Measurements from ENCODE around the gene TXNL4A. TPM values are rescaled to one million over a fixed set of nuclear protein-coding genes. Genes with fewer than 3 reads are reported as not detected.

TXNL4A gene
- total RNA-seq, 1 donor from 2014 or later, result 82.1 TPM

GRCh38 chr18:79949697-79950487 is 38.5 kb downstream of the TXNL4A start:
- DNase-seq (ENCODE audit: low spot score), result peak; percentile 5

- peak; percentile 36 for DNase-seq (ENCODE audit: low spot score)
Observed at GRCh38 chr18:79948719-79949411, 39.5 kb downstream of the TXNL4A start.

GRCh38 chr18:79947881-79948610 is 40.3 kb downstream of the TXNL4A start:
- DNase-seq (ENCODE audit: low spot score), result peak; percentile 29

GRCh38 chr18:79947054-79947755 is 41.2 kb downstream of the TXNL4A start:
- DNase-seq (ENCODE audit: low spot score), result peak; percentile 32

- no peak for DNase-seq (ENCODE audit: low spot score)
Observed at GRCh38 chr18:79945118-79946042, 43.0 kb downstream of the TXNL4A start.

- DNase-seq (ENCODE audit: low spot score), result peak; percentile 13
Observed at GRCh38 chr18:79944746-79945117, 43.6 kb downstream of the TXNL4A start.

GRCh38 chr18:79944126-79944731 is 44.1 kb downstream of the TXNL4A start:
- DNase-seq (ENCODE audit: low spot score), result peak; percentile 37

- DNase-seq (ENCODE audit: low spot score), result peak; percentile 40
Observed at GRCh38 chr18:79943608-79944125, 44.7 kb downstream of the TXNL4A start.

GRCh38 chr18:79942786-79943607 is 45.4 kb downstream of the TXNL4A start:
- DNase-seq (ENCODE audit: low spot score), result peak; percentile 40

- DNase-seq (ENCODE audit: low spot score), result peak; percentile 24
Observed at GRCh38 chr18:79942211-79942610, 46.2 kb downstream of the TXNL4A start.

GRCh38 chr18:79941473-79942119 is 46.8 kb downstream of the TXNL4A start:
- DNase-seq (ENCODE audit: low spot score), result peak; percentile 37

GRCh38 chr18:79940814-79941472 is 47.4 kb downstream of the TXNL4A start:
- DNase-seq (ENCODE audit: low spot score), result peak; percentile 34

GRCh38 chr18:79940126-79940813 is 48.1 kb downstream of the TXNL4A start:
- peak; percentile 37 for DNase-seq (ENCODE audit: low spot score)

- no peak for DNase-seq (ENCODE audit: low spot score)
Observed at GRCh38 chr18:79939096-79939495, 49.3 kb downstream of the TXNL4A start.

GRCh38 chr18:79938196-79938595 is 50.2 kb downstream of the TXNL4A start:
- DNase-seq (ENCODE audit: low spot score), result peak; percentile 26

- DNase-seq (ENCODE audit: low spot score), result peak; percentile 31
Observed at GRCh38 chr18:79937103-79937860, 51.1 kb downstream of the TXNL4A start.

- peak; percentile 29 for DNase-seq (ENCODE audit: low spot score)
Observed at GRCh38 chr18:79936641-79937040, 51.7 kb downstream of the TXNL4A start.
